Chondrocyte (in vitro differentiated cells): ENCODE data around the gene IL19. TPM values are rescaled to one million over a fixed set of nuclear protein-coding genes. Genes with fewer than 3 reads are reported as not detected.

Experiments used
- DNase-seq: peaks from one replicate; pipeline ENCODE4 v3.0.0; 2021; ENCODE audit warnings: mixed read lengths, low spot score
- H3K27ac Mint-ChIP-seq: one replicate; pipeline ENCODE4 v1.8.0; 2021; ENCODE audit warnings: mild to moderate bottlenecking, moderate library complexity, mixed read lengths; ENCODE audit not compliant: unreplicated experiment
- H3K27me3 Mint-ChIP-seq: 2 replicates; pipeline ENCODE4 v1.8.0; 2021; ENCODE audit warnings: low read depth, mixed read lengths
- H3K36me3 Mint-ChIP-seq: 2 replicates; pipeline ENCODE4 v1.8.0; 2021; ENCODE audit warnings: low read depth, mixed read lengths
- H3K4me1 Mint-ChIP-seq: 2 replicates; pipeline ENCODE4 v1.8.0; 2021; ENCODE audit warnings: low read depth, mild to moderate bottlenecking, mixed read lengths
- H3K4me3 Mint-ChIP-seq: one replicate; pipeline ENCODE4 v1.8.0; 2021; ENCODE audit warnings: mild to moderate bottlenecking, moderate library complexity, mixed read lengths; ENCODE audit not compliant: unreplicated experiment
- H3K9me3 Mint-ChIP-seq: 2 replicates; pipeline ENCODE4 v1.8.0; 2021; ENCODE audit warnings: low read depth, mixed read lengths
- CTCF ChIP-seq: fragments of 200-600 bp; sonication (generic); IDR thresholded peaks from 2 replicates; pipeline ENCODE4 v1.5.0; 2021; ENCODE audit warnings: antibody characterized with exemption, mild to moderate bottlenecking, moderate library complexity
- total RNA-seq: library from RNA; stranded (reverse); gene quantifications from 3 replicates; pipeline ENCODE4 v1.2.1, GENCODE V29; 2021

Gene IL19
- total RNA-seq, 1 donor from 2014 or later: not detected

DNA sequence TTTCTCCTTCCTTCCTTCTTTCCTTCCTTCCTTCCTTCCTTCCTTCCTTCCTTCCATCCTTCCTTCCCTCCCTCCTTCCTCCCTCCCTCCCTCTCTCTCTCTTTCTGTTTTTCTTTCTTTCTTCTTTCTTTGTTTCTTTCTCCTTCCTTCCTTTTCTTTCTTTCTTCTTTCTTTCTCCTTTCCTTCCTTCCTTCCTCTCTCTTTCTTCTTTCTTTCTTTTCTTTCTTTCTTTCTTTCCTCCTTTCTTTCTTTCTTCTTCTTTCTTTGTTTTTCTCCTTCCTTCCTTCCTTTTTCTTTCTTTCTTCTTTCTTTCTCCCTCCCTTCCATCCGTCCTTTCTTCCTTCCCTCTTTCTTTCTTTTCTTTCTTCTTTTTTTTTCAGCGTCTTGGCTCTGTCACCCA, 18.1 kb upstream of the IL19 start:
- Mint-ChIP-seq H3K9me3 (peaks cover 8% of the 10 kb centered on the region), H3K36me3 (peaks cover 2% of the 10 kb centered on the region)

DNA sequence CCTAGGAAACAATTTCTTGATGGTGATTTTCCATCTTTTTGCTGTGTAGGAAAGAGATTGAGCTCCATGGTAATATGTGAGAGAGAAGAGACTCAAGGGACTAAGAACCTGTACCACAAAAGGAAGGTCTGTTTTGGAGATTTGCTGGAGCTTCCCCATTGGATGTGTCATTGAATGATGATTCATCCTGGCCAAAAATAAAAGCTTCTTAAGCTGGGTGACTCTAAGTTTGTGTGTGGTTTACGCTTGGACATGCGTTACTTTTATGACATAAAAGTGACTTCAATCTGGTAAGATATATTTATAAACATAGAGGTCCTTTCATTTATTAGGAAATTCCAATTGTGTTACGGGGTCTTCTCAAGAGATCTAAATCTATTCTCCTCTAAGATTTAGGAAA, 17.4 kb upstream of the IL19 start:
- no peak for TF ChIP-seq CTCF
- no peak overlapping the region for H3K4me3 Mint-ChIP-seq
- peaks cover 2% of the 10 kb centered on the region for H3K36me3 Mint-ChIP-seq
- peaks cover 8% of the 10 kb centered on the region for H3K9me3 Mint-ChIP-seq
- DNase-seq: no peak
- no peak overlapping the region for H3K27ac Mint-ChIP-seq
- peaks cover 2% of the 10 kb centered on the region for H3K4me1 Mint-ChIP-seq
- peaks cover 4% of the 10 kb centered on the region for H3K27me3 Mint-ChIP-seq

More for the DNA sequence above, 18.1 kb upstream of the IL19 start:
- no peak for TF ChIP-seq CTCF
- no peak overlapping the region for H3K4me3 Mint-ChIP-seq
- peaks cover 2% of the 10 kb centered on the region for H3K4me1 Mint-ChIP-seq
- peaks cover 4% of the 10 kb centered on the region for H3K27me3 Mint-ChIP-seq
- no peak overlapping the region for H3K27ac Mint-ChIP-seq
- no peak for DNase-seq

GRCh38 chr1:206754011-206754410, 16.6 kb upstream of the IL19 start:
- Mint-ChIP-seq H3K9me3 (peaks cover 8% of the 10 kb centered on the region), H3K27ac (no peak overlapping the region)

GRCh38 chr1:206757524-206758266, 12.9 kb upstream of the IL19 start:
- Mint-ChIP-seq H3K27me3 (peaks cover 6% of the 10 kb centered on the region), H3K9me3 (peaks cover 8% of the 10 kb centered on the region), H3K4me3 (no peak overlapping the region), H3K4me1 (peaks cover 2% of the 10 kb centered on the region), H3K36me3 (peaks cover 2% of the 10 kb centered on the region), H3K27ac (no peak overlapping the region)
- DNase-seq: no peak
- TF ChIP-seq CTCF: no peak

More at GRCh38 chr1:206754011-206754410, 16.6 kb upstream of the IL19 start:
- no peak for TF ChIP-seq CTCF
- H3K4me1 Mint-ChIP-seq: peaks cover 2% of the 10 kb centered on the region
- no peak for DNase-seq
- peaks cover 4% of the 10 kb centered on the region for H3K27me3 Mint-ChIP-seq
- H3K4me3 Mint-ChIP-seq: no peak overlapping the region
- peaks cover 2% of the 10 kb centered on the region for H3K36me3 Mint-ChIP-seq

- Mint-ChIP-seq H3K4me3 (no peak overlapping the region), H3K27ac (no peak overlapping the region), H3K9me3 (no peaks in the 10 kb centered on the region), H3K4me1 (no peaks in the 10 kb centered on the region), H3K36me3 (no peaks in the 10 kb centered on the region), H3K27me3 (peaks cover 8% of the 10 kb centered on the region)
- no peak for TF ChIP-seq CTCF
- no peak for DNase-seq
Observed at GRCh38 chr1:206760590-206760989, 10.0 kb upstream of the IL19 start.
